GM21576 (cell line): Measurements from ENCODE around the gene ISM1.

Experiments
- ATAC-seq: cut with Tn5 transposase; IDR thresholded peaks from one replicate; pipeline ENCODE4 v1.9.1; 2021; ENCODE audit warnings: mild to moderate bottlenecking, moderate library complexity; ENCODE audit not compliant: unreplicated experiment

Gene ISM1

DNA sequence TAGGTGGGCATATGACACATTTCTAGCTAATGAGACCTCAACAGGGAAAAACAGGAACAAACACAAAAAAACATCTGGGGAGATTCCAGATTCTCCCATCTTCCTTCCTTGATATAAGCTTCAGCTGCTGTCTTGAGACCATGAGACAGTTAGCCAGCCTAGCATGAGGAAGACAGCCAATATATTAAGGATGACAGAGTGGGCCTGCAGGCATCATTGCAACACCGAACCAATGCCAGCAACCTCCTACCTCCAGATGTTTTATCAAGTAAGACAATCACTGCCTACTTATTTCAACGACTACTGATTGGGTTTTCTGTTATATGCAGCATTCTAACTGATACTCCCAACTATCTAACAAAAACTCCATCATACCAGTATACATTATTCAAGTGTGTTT, 119.0 kb downstream of the ISM1 start:
- no peak for ATAC-seq

- no peak for ATAC-seq
These were observed 120.8 kb downstream of the ISM1 start for GRCh38 chr20:13341737-13342393.

DNA sequence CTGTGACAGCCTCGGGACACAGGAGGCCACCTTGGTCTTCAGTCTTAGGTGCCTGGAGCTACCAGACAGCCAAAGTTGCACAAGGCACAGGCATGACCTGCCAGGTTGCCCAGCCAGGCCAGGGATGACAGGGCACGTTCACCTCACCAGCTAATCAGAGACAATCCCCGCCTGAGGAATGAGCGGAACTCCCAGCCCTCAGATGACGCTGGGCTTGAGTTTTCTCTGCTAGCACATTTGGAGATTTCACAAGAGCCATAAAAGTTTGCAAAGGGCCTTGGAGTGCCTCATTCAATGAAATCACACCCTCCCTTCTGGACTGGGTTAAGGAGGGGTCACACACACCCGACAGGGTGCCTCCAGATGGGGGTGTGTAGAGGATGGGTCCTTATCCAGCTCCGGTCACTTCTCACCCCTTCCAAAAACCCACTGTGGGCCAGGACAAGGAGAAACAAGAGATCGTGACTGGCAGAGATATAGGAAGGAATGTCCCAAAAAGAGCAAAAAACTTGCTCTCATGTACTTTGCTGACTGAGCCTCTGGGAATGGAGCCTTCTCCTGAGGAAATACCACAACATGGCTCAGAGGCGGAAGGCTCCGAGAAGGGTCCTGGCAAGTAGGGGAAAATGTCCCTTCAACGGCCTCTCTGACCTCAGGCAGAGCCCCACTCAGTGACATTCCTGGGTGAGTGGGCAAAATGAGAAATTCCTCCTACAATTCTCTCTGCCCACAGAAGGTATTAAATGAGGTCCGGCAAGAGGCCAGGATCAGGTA, 121.6 kb downstream of the ISM1 start:
- no peak for ATAC-seq

GRCh38 chr20:13344671-13345070, 123.6 kb downstream of the ISM1 start:
- no peak for ATAC-seq

DNA sequence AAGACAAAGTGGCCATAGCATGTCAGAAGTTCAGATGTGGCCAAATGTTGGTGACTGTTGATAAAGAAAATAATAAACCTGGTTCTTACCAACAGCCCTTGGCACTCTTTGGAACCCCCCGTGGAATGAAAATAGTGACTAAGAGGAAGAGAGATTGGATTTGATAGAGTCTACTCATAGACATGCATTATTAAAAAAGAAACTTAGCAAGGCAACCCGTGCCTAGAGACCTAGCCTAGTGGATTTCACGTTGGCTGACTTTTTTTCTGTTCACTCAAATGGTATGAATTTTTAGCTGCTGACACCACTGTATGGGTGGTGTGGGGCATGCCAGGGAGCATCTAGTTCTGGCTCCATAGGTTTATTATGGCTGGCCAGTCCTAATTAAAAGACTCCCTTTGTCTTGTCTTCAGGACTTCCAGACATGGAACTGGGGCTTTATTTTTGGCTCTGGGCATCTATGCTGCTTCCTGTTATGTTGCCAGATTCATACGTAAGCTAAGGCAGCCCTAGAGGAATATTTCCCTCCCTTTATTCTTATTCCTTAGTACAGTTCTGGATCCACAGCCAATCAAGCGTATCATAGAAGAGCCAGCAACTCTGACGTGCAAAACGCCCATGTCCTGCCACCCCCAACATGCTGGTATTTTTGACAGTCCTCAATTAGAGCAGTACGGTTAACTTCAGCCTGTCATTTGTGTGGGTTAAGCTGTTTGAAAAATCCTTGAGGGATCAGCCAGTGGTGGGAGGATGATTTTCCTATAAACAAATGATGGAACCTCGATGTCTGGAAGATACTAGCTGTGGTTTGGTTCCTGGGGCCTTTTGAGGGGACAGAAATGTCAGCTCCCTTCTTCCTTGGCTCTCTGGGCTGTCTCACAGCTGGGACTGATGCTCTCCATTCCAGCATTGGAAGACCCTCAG, 127.5 kb downstream of the ISM1 start:
- ATAC-seq = no peak

GRCh38 chr20:13349235-13349604, 128.1 kb downstream of the ISM1 start:
- no peak for ATAC-seq
